Epithelial cell of proximal tubule (primary cell): ENCODE data around the gene CEP72. TPM values are rescaled to one million over a fixed set of nuclear protein-coding genes. Genes with fewer than 3 reads are reported as not detected.
"Not testable (repeated sequence)": the region's sequence is repeated elsewhere in the genome, so short reads cannot be mapped to it uniquely, and the experiment has no call there.

Experiments
- DNase-seq: peaks from one replicate; pipeline ENCODE4 v3.0.0-alpha.2; 2011; ENCODE audit warnings: low read depth
- H3K4me3 ChIP-seq: 2 replicates; pipeline ENCODE4 v1.5.1; 2011; ENCODE audit warnings: low read depth, mild to moderate bottlenecking, low read length
- CTCF ChIP-seq: conservative IDR thresholded peaks from 2 replicates; pipeline ENCODE4 v1.5.1; 2012; ENCODE audit warnings: low read depth, mild to moderate bottlenecking, low read length
- total RNA-seq: library from RNA; depleted of rRNA; stranded (reverse); fragments of >200 nt; gene quantifications from 2 replicates; pipeline ENCODE4 v1.2.3, GENCODE V29; 2015

Gene CEP72
- total RNA-seq, 1 donor from 2014 or later: 7.6 TPM

- DNase-seq: no peak
- TF ChIP-seq CTCF: no peak
- no peak overlapping the region for H3K4me3 ChIP-seq
Measured at GRCh38 chr5:604391-604831, 7.7 kb upstream of the CEP72 start.

- not testable (repeated sequence) for DNase-seq, H3K4me3 ChIP-seq
Measured at GRCh38 chr5:605090-605489, 7.0 kb upstream of the CEP72 start.

GRCh38 chr5:606061-606460 is 6.1 kb upstream of the CEP72 start:
- no peak for DNase-seq
- H3K4me3 ChIP-seq: no peak overlapping the region
- no peak for TF ChIP-seq CTCF

- H3K4me3 ChIP-seq: no peak overlapping the region
- no peak for TF ChIP-seq CTCF
- no peak for DNase-seq
Measured at GRCh38 chr5:606526-607399, 5.4 kb upstream of the CEP72 start.

GRCh38 chr5:607541-608428 is 4.4 kb upstream of the CEP72 start:
- TF ChIP-seq CTCF: no peak
- no peak overlapping the region for H3K4me3 ChIP-seq

GRCh38 chr5:608429-609370 is 3.4 kb upstream of the CEP72 start:
- DNase-seq: no peak
- TF ChIP-seq CTCF: no peak
- H3K4me3 ChIP-seq: no peak overlapping the region

More at GRCh38 chr5:607541-608428, 4.4 kb upstream of the CEP72 start:
- DNase-seq: no peak
